ENCODE measurements around the gene CD27.
A peak's percentile ranks its signal among the peaks of the same experiment; 100 is the strongest.

The CD27 gene

DNA sequence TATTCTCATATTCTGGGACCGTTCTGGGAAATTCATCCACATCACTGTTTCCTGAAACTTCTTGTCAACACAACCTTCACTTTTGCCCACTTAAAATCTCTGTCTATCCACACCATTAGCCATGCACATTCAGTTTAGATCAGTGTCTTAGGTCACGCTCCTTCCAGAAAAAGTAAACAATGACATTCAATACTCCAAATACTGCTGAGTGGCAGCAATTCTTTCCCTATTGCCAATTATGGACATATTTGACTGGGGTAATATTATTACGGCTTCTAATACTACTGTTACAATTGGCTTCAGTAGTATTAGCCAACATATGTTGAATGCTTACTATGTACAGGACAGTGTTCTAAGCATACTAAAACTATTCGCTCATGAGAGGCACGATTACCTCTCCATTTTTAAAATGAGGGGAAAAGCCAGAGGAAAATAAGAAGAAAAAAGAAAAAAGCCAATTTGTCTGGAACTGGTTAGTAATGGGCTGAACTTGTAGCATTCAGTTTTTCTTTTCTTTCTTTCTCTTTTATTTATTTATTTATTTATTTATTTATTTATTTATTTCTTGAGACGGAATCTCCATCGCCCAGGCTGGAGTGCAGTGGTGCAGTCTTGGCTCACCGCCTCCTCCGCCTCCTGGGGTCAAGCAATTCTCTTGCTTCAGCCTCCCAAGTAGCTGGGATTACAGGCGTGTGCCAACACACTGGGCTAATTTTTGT is 37.4 kb upstream of the CD27 start (continued):
- TF ChIP-seq ZNF747 (tag by site-specific recombination; IDR thresholded peaks at IDR 0.05) = no peak
- TF ChIP-seq, protein P1, sequence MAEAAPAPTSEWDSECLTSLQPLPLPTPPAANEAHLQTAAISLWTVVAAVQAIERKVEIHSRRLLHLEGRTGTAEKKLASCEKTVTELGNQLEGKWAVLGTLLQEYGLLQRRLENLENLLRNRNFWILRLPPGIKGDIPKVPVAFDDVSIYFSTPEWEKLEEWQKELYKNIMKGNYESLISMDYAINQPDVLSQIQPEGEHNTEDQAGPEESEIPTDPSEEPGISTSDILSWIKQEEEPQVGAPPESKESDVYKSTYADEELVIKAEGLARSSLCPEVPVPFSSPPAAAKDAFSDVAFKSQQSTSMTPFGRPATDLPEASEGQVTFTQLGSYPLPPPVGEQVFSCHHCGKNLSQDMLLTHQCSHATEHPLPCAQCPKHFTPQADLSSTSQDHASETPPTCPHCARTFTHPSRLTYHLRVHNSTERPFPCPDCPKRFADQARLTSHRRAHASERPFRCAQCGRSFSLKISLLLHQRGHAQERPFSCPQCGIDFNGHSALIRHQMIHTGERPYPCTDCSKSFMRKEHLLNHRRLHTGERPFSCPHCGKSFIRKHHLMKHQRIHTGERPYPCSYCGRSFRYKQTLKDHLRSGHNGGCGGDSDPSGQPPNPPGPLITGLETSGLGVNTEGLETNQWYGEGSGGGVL (tag by site-specific recombination; IDR thresholded peaks at IDR 0.05) = no peak
- TF ChIP-seq KLF1 (tag by site-specific recombination; IDR thresholded peaks at IDR 0.05) = no peak
- TF ChIP-seq, protein P2, sequence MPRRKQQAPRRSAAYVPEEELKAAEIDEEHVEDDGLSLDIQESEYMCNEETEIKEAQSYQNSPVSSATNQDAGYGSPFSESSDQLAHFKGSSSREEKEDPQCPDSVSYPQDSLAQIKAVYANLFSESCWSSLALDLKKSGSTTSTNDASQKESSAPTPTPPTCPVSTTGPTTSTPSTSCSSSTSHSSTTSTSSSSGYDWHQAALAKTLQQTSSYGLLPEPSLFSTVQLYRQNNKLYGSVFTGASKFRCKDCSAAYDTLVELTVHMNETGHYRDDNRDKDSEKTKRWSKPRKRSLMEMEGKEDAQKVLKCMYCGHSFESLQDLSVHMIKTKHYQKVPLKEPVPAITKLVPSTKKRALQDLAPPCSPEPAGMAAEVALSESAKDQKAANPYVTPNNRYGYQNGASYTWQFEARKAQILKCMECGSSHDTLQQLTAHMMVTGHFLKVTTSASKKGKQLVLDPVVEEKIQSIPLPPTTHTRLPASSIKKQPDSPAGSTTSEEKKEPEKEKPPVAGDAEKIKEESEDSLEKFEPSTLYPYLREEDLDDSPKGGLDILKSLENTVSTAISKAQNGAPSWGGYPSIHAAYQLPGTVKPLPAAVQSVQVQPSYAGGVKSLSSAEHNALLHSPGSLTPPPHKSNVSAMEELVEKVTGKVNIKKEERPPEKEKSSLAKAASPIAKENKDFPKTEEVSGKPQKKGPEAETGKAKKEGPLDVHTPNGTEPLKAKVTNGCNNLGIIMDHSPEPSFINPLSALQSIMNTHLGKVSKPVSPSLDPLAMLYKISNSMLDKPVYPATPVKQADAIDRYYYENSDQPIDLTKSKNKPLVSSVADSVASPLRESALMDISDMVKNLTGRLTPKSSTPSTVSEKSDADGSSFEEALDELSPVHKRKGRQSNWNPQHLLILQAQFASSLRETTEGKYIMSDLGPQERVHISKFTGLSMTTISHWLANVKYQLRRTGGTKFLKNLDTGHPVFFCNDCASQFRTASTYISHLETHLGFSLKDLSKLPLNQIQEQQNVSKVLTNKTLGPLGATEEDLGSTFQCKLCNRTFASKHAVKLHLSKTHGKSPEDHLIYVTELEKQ (tag by site-specific recombination; IDR thresholded peaks at IDR 0.05; ENCODE audit: borderline replicate concordance) = no peak
- no peak for TF ChIP-seq TRIM28 (IDR thresholded peaks at IDR 0.05; ENCODE audit: borderline replicate concordance, low read length)
- TF ChIP-seq ZNF610 (tag by site-specific recombination; IDR thresholded peaks at IDR 0.05; ENCODE audit: borderline replicate concordance) = no peak
- TF ChIP-seq ZBTB1 (tag by site-specific recombination; IDR thresholded peaks at IDR 0.05) = peak; percentile 63; the same call in 1 of the 2 replicates
- TF ChIP-seq, protein P3, sequence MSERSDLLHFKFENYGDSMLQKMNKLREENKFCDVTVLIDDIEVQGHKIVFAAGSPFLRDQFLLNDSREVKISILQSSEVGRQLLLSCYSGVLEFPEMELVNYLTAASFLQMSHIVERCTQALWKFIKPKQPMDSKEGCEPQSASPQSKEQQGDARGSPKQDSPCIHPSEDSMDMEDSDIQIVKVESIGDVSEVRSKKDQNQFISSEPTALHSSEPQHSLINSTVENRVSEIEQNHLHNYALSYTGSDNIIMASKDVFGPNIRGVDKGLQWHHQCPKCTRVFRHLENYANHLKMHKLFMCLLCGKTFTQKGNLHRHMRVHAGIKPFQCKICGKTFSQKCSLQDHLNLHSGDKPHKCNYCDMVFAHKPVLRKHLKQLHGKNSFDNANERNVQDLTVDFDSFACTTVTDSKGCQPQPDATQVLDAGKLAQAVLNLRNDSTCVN (tag by site-specific recombination; optimal IDR thresholded peaks at IDR 0.05) = no peak
- TF ChIP-seq SCRT1 (tag by site-specific recombination; IDR thresholded peaks at IDR 0.05; ENCODE audit: borderline replicate concordance) = no peak
- TF ChIP-seq ZNF202 (tag by site-specific recombination; IDR thresholded peaks at IDR 0.05; ENCODE audit: borderline replicate concordance) = peak; percentile 92
- TF ChIP-seq SALL2 (tag by site-specific recombination; IDR thresholded peaks at IDR 0.05; ENCODE audit: borderline replicate concordance) = no peak
- no peak for TF ChIP-seq BCL11B (tag by site-specific recombination; IDR thresholded peaks at IDR 0.05; ENCODE audit: low read depth)
- 0 out of 2 replicates have a peak, but pooled peaks have one; percentile 37 for TF ChIP-seq ZNF366 (tag by site-specific recombination; conservative IDR thresholded peaks at IDR 0.05)
- TF ChIP-seq, protein P4, sequence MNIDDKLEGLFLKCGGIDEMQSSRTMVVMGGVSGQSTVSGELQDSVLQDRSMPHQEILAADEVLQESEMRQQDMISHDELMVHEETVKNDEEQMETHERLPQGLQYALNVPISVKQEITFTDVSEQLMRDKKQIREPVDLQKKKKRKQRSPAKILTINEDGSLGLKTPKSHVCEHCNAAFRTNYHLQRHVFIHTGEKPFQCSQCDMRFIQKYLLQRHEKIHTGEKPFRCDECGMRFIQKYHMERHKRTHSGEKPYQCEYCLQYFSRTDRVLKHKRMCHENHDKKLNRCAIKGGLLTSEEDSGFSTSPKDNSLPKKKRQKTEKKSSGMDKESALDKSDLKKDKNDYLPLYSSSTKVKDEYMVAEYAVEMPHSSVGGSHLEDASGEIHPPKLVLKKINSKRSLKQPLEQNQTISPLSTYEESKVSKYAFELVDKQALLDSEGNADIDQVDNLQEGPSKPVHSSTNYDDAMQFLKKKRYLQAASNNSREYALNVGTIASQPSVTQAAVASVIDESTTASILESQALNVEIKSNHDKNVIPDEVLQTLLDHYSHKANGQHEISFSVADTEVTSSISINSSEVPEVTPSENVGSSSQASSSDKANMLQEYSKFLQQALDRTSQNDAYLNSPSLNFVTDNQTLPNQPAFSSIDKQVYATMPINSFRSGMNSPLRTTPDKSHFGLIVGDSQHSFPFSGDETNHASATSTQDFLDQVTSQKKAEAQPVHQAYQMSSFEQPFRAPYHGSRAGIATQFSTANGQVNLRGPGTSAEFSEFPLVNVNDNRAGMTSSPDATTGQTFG (tag by site-specific recombination; IDR thresholded peaks at IDR 0.05; ENCODE audit: borderline replicate concordance) = no peak
- no peak for TF ChIP-seq ZNF76 (tag by site-specific recombination; IDR thresholded peaks at IDR 0.05; ENCODE audit: borderline replicate concordance, low read depth)
- peak; percentile 58 for TF ChIP-seq ZNF510 (tag by site-specific recombination; IDR thresholded peaks at IDR 0.05; ENCODE audit: insufficient replicate concordance)
- TF ChIP-seq, protein P5, sequence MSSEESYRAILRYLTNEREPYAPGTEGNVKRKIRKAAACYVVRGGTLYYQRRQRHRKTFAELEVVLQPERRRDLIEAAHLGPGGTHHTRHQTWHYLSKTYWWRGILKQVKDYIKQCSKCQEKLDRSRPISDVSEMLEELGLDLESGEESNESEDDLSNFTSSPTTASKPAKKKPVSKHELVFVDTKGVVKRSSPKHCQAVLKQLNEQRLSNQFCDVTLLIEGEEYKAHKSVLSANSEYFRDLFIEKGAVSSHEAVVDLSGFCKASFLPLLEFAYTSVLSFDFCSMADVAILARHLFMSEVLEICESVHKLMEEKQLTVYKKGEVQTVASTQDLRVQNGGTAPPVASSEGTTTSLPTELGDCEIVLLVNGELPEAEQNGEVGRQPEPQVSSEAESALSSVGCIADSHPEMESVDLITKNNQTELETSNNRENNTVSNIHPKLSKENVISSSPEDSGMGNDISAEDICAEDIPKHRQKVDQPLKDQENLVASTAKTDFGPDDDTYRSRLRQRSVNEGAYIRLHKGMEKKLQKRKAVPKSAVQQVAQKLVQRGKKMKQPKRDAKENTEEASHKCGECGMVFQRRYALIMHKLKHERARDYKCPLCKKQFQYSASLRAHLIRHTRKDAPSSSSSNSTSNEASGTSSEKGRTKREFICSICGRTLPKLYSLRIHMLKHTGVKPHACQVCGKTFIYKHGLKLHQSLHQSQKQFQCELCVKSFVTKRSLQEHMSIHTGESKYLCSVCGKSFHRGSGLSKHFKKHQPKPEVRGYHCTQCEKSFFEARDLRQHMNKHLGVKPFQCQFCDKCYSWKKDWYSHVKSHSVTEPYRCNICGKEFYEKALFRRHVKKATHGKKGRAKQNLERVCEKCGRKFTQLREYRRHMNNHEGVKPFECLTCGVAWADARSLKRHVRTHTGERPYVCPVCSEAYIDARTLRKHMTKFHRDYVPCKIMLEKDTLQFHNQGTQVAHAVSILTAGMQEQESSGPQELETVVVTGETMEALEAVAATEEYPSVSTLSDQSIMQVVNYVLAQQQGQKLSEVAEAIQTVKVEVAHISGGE (tag by site-specific recombination; conservative IDR thresholded peaks at IDR 0.05; ENCODE audit: low read depth) = peak; percentile 83
- TF ChIP-seq, protein P6, sequence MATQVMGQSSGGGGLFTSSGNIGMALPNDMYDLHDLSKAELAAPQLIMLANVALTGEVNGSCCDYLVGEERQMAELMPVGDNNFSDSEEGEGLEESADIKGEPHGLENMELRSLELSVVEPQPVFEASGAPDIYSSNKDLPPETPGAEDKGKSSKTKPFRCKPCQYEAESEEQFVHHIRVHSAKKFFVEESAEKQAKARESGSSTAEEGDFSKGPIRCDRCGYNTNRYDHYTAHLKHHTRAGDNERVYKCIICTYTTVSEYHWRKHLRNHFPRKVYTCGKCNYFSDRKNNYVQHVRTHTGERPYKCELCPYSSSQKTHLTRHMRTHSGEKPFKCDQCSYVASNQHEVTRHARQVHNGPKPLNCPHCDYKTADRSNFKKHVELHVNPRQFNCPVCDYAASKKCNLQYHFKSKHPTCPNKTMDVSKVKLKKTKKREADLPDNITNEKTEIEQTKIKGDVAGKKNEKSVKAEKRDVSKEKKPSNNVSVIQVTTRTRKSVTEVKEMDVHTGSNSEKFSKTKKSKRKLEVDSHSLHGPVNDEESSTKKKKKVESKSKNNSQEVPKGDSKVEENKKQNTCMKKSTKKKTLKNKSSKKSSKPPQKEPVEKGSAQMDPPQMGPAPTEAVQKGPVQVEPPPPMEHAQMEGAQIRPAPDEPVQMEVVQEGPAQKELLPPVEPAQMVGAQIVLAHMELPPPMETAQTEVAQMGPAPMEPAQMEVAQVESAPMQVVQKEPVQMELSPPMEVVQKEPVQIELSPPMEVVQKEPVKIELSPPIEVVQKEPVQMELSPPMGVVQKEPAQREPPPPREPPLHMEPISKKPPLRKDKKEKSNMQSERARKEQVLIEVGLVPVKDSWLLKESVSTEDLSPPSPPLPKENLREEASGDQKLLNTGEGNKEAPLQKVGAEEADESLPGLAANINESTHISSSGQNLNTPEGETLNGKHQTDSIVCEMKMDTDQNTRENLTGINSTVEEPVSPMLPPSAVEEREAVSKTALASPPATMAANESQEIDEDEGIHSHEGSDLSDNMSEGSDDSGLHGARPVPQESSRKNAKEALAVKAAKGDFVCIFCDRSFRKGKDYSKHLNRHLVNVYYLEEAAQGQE (tag by site-specific recombination; IDR thresholded peaks at IDR 0.05) = peak; percentile 84
- TF ChIP-seq ZNF560 (tag by site-specific recombination; IDR thresholded peaks at IDR 0.05; ENCODE audit: borderline replicate concordance) = peak; percentile 93
- TF ChIP-seq BCL11A (tag by site-specific recombination; IDR thresholded peaks at IDR 0.05; ENCODE audit: low read depth) = no peak
- peak; percentile 28; the same call in 1 of the 2 replicates for TF ChIP-seq OVOL3 (tag by site-specific recombination; IDR thresholded peaks at IDR 0.05)
- TF ChIP-seq ZNF121 (tag by site-specific recombination; IDR thresholded peaks at IDR 0.05) = no peak
